K562 (cell line): ENCODE measurements around the gene MMP15.

Experiments
- FOSL1 ChIP-seq: fragments of 200-800 bp; sonication (Bioruptor generic); conservative IDR thresholded peaks from 2 replicates; pipeline ENCODE4 v1.6.1; 2016; ENCODE audit warnings: missing genetic modification characterization, missing compliant biosample characterization
- MGA ChIP-seq: fragments of 450-650 bp; IDR thresholded peaks from 2 replicates; pipeline ENCODE4 v1.6.1; 2016; ENCODE audit warnings: mild to moderate bottlenecking, moderate library complexity
- POLR2A ChIP-seq: fragments of 450-650 bp; conservative IDR thresholded peaks from 2 replicates; pipeline ENCODE4 v1.6.1; 2016
- PTTG1 ChIP-seq: fragments of 450-650 bp; IDR thresholded peaks from 2 replicates; pipeline ENCODE4 v1.6.1; 2016; ENCODE audit warnings: low read depth, mild to moderate bottlenecking, missing genetic modification characterization, missing compliant biosample characterization
- THAP7 ChIP-seq: fragments of 250-450 bp; sonication (Bioruptor Pico); IDR thresholded peaks from 2 replicates; pipeline ENCODE4 v1.5.0; 2021

GRCh38 chr16:58046936-58047335 lies 21.4 kb downstream of the MMP15 start:
- TF ChIP-seq THAP7 (CRISPR knock-in tag): no peak
- TF ChIP-seq POLR2A: no peak
- no peak for TF ChIP-seq MGA
- no peak for TF ChIP-seq FOSL1 (tag)
- no peak for TF ChIP-seq PTTG1 (tag)
